HG03175 (cell line): Measurements from ENCODE around the gene XCR1.
A peak's percentile ranks its signal among the peaks of the same experiment; 100 is the strongest.
"Not testable (repeated sequence)": the region's sequence is repeated elsewhere in the genome, so short reads cannot be mapped to it uniquely, and the experiment has no call there.

Experiments
- ATAC-seq: cut with Tn5 transposase; IDR thresholded peaks from one replicate; pipeline ENCODE4 v1.9.1; 2021; ENCODE audit warnings: mild to moderate bottlenecking, moderate library complexity; ENCODE audit not compliant: unreplicated experiment

Gene XCR1

DNA sequence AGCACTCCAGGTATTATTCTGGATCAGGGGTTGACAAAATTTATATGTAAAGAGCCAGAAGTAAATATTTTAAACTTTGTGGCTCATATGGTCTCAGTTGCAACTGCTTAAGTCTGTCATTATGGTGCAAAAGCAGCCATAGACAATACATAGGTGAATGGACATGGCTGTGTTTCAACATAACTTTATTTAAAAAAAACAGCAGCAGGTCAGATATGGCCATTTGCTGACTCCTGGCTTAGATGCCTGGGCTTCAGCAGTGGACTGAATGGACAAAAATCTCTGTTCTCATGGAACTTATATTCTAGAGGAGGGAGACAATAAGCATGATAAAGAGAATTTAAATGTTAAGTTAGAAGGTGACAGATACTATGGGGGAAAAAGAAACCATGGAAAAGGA, 20.0 kb downstream of the XCR1 start:
- no peak for ATAC-seq

DNA sequence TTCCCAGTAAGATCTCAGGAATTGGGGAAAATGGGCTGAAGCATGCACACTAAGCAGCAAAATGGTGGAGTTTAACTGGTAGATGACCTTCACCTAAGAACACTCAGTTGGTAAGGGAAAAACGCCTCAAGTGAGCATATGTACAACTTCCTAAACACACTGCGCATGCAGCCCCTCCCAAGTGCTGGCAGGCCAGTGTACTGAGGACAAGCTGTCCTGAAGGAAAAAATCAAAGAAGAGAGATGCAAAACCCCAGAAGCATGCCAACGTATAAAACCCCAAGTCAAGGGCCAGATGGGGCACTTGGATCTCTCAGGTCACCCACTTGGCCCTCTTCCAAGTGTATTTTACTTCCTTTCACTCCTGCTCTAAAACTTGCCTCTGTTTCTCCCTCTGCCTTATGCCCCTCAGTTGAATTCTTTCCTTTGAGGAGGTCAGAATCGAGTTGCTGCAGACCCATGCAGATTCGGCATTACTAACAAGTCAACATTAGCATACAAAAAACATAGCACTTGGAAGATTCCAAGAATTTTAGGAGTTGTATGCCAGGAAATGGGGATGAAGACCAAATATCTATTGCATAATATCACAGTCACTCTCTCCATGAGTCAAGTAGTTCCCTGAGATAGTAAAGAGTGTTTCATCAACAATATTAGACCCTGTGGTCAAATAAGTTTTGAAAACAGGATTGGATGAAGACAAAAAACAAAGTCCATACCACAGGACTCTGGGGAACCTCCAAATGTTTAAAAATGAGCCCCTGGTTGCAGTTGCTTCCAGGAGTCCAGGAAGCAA, 20.8 kb downstream of the XCR1 start:
- no peak for ATAC-seq

DNA sequence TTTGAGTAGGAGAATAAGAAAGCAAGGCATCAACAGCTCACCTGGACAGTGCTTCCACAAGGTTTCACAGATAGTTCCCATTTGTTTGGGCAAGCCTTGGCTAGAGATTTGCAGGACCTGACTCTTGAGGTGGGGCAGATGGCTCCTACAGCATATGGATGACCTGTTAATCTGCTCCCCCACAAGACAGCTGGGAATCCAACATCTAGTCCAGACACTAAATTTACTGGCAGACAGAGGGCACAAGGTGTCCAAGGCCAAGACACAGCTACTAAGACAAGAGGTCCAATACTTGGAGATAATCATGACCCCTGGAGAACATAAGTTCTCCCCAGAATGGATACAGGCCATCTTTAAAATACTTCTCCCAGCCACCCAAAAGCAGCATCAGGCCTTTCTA, 23.6 kb downstream of the XCR1 start:
- ATAC-seq: not testable (repeated sequence)

DNA sequence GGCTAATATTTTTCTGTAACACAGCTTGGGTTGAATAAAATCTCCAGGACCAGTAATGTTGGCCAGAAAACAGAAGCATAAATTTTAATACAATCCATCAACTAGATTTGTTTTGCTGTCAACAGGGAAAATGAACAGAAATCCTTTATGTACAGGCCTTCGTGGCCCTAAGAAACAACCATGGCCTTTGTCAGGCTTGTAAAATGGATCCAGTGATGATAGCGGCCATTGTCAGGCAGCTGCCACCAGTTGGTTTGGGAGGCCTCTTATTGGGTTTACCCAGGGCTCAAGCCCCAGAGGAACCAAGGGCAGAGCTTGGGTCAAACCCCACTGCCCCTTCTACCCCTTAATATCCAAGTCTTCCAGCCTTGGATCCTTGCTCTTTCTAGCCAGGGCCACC, 26.1 kb downstream of the XCR1 start:
- ATAC-seq: no peak

DNA sequence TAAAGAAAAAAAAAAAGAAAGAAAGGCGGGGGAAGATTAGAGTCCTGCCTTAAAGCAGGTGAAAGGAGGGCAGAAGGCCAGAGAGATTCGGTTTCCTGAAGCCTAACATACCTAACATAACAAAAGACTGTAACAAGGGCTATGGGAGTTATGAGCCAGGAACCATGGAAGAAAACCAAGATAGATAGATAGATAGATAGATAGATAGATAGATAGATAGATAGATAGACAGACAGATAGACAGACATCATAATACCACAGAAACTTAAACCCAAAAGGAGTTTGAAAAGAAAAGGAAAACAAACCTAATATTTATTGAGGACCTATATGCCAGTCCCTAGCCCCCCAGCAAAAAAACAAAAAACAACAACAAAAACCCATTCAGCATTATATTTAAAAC, 29.3 kb downstream of the XCR1 start:
- ATAC-seq: no peak

DNA sequence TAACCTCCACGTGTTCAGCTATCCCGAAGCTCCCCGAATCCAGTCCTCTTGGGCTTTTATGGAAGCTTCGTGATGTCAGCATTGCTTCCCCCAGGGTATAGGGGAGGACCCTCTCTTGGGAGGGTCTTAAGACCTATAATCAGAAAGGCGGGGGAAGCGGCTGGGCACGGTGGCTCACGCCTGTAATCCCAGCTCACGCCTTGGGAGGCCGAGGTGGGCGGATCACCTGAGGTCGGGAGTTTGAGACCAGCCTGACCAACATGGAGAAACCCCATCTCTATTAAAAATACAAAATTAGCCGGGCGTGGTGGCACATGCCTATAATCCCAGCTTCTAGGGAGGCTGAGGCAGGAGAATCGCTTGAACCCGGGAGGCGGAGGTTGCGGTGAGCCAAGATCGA, 29.8 kb downstream of the XCR1 start:
- not testable (repeated sequence) for ATAC-seq

DNA sequence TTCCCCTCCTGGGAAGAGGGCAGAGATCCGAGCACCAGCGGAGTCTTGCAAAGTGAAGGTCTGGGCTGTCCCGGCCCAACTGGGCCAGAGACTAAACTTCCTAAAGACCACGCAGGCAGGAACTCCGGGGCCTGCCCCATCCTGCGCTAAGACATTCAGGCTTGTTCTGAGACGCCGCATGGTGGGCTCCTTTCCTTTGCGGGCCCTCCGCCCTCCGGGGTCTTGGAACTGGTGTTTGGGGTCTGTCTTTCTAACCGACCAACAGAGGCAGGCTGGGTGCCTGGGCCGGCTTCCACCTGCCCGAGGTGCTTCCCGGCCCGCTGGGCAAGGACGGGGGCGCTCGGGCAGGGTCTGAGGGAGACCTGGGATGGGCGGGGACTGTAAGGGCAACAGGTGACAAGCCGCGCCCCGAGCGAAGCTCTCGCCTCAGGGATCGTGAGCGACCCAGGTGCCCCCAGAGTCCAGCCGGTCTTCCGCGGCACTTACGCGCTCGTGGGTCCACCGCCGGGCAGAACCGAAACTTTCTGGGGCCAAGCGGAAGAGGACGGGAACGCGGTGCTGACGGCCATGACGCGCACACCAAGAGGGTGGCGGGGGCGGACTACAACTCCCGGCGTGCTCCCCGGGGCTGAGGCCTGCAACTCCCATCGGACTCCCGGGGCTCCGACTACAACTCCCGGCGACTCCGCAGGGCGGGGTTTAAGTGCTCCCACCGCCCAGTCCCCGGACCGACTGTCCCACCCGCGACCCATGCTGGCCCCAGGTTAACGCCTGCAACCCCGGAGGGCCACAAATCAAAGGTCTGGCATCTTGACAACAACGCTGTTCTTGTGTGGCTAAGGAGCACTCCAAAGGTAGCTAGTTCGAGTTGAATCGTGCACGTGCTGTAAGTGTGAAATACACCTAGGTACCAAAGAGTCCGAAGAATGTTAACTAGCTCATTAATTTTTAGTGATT, 31.8 kb downstream of the XCR1 start, which contains the start of gene FYCO1:
Gene FYCO1, minus strand, starts transcription at position 589 of the 957 bp plus-strand sequence. CDS start 10,914 bp downstream, outside the sequence.
- peak; percentile 93 for ATAC-seq

DNA sequence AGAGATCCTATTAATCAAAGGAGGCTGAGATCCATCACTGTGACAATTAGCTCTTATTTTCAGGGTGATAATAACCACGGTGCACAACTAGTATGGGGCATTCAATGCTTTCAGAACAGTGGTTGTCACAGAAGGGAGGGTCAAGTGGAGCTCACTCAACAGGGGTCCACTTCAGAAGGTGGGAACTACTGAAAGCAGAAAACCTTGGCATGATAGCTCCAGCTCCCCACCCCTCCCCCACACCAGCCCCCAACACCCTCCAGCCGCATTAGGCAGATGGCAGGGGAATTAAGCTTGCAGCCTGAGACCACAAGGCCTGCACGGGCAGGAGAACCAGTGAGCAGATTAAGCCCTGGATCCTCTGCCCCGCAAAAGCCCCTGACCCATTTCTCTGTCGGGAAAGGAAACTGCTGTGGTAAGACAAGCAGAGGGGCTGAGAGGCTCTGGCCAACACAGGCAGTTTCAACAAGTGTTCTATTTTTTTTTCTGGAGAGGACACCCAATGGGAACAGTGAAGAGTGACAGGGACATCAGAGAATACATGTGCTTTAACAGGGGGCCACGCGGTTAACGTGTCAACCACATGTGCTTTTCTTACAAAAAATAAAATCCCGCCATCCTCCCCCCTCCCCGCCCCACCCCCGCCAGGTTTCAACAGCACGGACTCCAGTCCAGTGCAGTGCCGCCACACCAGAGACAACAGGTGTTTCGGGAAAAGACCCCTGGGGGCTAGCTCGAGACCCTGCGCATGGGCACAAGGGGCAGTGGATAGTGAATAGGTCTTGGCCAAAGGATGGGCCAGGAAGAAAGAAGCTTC, 32.7 kb downstream of the XCR1 start:
- ATAC-seq: no peak

DNA sequence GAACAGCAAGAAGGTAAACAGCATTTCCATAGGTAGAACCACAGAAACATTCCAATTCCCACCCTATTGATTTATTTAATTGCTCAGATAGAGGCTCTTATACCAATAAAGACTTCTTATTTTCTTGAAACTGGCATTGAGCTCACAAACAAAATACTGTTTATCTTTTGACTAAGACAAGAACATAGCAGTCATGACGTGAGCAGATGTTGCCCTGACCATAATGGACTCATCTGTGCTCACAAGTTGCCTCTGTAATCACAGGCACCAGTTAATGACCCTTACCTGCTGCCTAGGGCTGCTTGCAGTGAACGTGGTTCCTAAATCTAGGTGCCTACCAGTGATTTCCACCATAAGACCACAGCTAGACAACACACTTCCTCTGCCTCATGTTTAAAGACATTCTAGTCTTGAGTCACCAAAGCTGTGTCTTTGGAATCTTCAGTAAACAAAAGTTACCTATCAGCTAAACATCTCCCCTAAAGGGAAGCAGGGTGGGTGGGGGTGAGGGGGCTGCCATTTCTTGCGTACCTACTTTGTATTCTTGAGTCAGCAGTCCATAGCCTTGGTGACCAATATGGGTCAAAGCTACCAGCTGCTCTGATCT, 33.8 kb downstream of the XCR1 start:
- no peak for ATAC-seq

DNA sequence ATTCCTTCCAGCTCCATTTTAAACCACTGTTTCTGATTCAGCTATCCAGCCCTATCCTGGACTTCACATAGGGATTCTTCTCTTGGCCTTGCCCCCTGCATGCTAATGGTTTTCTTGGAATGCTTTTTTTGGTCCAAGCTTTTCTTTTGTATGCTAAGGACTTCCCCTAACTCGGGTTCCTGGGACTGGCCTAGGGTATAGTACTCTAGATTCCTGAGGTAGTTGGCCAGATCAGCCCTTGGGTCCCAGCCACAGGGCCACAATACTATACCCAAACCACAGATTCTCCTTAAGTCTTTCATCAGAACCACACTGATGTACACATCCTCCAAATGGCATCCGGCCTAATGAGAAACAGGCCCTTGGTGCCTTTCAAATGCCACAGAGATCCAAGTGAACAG, 34.5 kb downstream of the XCR1 start:
- ATAC-seq: no peak

DNA sequence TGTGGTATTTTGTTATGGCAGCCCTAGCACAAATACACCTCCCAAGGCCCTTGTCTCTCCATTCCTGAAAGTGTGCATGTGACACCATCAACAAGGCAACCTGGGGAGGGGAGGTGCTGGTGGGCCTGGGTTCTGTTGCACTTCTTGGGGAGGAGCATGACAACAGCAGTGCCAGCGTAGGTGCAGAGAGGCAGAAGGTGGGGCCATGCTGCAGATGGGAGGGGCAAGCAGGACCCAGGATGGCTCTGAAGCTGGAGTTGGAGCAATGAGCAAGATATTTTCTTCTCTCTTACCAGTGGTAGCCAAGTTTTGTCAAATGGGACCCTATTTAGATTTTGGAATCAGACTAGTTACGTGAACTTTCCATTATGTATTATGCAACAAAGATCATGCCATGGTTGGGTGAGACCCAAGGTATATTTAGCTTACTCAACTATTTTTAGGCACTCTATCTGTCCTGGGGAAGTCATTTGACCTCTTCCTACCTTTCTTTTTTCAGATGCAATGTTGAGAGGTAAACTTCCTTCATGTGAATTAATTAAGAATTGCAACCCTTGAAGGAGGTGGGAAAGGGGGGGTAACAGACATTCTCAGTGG, 35.1 kb downstream of the XCR1 start:
- ATAC-seq: no peak

DNA sequence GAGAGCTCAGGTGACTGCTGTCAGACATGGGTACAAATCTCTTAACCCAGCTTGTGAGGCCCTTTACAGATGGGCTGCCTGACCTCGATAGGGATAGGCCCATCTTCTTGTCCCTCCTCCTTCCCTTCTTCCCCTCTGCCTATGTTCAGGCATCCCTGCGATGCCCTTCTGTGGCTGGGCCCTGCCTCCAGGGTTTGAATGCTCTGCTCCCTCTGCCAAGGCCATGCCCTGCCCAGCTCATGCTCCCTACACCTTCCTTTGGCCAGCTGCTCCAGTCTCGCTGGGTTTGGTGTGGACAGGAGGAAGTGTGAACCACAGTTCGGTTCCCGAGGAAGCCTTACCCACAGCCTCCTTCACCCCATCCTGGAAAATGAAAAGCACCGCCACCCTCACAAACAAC, 35.9 kb downstream of the XCR1 start:
- no peak for ATAC-seq

DNA sequence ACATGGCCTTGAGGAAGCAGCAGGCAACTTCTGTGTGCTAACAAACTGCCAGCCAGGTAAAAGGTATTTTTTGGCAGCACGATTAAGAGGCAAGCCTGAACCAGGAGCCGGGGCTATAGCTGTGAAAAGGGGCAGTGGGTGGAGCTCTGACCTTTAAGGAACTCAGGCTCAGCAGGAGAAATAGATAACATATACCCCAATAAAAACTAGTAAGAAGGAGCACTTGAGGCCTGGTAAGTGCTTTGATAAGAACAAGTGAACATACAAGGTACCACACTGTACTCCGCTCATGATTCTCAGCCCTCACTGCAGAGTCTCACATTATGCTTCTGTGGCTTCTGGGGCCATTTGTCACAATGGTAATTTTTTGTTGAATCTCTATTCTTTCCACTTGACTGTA, 37.1 kb downstream of the XCR1 start:
- ATAC-seq: no peak

DNA sequence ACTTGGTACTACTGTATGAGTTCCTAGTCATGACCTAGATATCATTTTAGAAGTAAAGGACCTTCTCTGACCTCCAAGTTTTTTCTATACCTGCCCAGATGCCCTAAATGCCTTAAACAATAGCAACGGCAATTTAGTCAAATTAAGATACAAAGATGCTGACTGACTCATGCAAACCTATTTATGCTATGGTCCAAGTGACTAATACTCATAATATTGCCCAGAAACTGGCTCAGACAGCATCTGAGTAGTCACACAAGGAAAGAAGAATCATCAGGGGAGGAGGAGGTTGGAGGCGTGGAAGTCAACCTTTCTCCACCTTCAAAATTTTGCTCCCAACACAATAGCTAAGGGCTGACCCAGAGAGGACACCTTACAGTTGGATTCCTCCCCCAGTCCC, 38.5 kb downstream of the XCR1 start:
- no peak for ATAC-seq

DNA sequence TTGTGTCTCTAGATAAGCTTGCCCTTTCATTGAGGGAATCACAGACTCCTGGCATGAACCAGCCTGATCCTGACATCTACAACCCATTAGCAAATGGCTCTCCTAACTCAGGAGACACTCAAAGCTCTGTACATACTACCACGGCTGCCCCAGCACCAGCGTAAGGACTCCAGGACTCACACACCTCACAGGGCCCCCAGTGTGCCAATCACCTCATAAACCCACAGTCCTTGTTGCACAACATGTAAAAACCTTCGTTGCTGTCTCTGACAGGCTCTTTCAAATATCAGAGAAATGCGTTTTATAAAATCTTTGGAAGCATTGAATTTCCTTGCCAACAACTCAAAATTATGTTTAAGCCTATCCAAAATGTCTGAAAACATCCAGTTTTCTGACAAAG, 38.9 kb downstream of the XCR1 start:
- no peak for ATAC-seq

DNA sequence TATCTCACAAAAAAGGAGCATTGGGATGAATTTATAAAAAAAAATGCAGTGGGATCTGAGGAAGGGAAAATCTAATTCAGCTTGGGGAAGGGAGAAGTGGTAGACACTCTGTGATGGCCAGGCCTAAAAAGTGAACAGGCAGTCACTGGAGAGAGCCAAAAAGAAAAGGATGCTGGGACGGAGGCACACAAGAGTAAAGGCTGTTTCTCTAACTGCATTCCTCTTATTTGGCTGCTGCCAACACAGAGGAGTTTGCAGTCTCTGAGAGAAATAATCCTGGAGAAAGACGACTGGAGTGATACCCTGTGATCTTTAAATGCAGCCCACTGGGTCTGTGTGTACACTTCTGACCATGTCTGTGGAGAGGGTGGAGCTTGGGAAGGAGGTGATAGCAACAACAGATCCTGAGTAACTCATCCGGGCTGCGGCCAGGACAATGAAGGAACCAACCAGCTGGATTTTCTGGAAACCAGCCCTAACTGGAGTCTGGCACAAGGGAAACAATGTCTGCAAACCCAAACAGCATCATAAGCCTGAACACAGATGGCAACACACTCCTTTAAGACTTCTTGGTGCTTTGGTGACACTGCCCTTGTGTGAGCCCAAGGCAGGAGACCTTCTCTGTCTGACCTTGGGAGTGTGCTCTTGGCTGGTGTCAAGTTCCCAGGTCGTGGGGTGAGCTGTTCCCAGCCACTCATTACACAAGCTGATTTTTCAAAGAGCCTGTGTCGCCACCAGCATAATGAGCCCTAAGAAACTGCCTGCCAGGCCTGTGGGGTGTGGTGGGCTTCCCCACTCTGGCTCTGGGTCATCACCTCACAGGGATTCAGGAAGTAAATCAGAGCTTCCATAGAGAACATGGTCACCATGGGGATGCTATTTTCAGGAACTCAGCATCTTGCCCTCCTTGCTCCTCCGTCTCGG, 39.7 kb downstream of the XCR1 start:
- no peak for ATAC-seq

DNA sequence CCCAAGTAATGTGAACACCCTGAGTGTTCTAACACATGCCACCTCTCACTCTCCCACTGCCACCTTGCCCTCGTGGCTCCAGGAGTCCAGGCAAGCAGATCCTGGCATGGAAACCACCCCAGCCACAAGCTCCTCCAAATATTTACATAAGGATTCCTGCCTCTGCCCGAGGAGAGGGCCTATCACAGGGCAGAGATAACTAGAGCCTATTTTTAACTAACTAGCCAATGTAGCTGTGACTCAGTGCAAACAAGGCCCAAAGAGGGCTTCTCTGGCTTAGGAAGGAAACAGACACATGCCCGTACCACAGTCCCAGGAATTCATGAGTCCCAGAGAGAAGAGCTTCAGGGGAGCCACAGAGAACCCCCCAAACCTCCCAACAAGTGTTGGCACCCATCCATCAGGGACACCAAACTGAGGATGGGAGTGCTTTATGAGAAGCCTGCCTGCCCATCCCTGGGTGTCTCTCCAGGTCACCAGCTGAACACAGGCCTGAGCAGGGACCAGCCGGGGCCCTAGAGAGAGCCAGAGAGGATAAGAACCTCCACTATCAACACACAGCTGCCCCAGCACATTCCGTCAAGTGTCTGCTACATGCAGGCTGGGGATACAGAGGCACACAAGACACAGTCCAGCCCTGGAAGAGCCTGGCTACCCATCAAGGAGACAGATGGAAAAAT, 40.8 kb downstream of the XCR1 start:
- ATAC-seq: no peak

DNA sequence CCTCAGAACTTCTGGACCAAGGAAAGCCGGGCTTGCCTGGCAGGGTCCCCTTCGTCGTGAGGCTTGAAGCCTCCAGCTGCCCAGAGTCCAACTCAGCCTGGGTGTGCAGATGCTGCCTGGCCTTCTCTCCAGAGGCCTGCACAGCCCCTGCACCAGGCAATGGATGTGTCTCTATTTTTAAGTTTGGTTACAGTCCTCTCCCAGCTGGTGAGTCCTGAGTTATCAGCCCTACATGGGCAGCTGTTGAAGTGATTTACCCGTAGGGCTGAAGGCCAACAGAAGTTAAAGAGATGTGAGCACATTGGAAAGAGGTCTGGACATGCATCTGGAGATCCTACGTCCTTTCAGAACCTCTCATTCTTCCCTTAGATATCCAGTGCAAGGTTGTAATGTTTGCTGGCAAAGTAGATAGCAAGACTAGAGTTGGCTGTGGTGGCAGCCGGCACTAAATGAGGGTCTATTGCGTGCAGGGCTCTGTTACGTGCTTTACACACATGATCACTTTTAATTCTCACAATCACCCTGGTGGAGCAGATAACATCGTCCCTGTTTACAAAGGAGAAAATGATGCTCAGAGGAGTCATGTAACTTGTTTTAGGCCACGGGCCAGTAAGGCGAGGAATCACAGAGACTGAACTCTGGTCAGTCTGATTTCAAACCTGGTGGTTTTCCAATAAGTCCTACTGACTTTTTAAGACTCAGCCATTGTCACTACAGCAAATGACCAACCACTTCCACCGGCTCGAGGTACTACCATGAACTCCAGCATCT, 41.6 kb downstream of the XCR1 start:
- no peak for ATAC-seq
